Subcutaneous adipose tissue (tissue), 4 donors: Measurements from ENCODE around the gene HILPDA. TPM values are rescaled to one million over a fixed set of nuclear protein-coding genes. Genes with fewer than 3 reads are reported as not detected.
"Not testable (repeated sequence)": the region's sequence is repeated elsewhere in the genome, so short reads cannot be mapped to it uniquely, and the experiment has no call there.

Experiments used
- small RNA-seq: library from RNA; depleted of rRNA; stranded (forward); fragments of <200 nt; gene quantifications from one replicate; pipeline ENCODE3, GENCODE V24; 2016
- total RNA-seq, 4 donors: library from RNA; depleted of rRNA; stranded (reverse); fragments of >200 nt; gene quantifications; one replicate each; pipeline ENCODE4 v1.1.0, GENCODE V29; 2016
- TF ChIP-seq, protein P1 (sequence below): fragments of 450-650 bp; IDR thresholded peaks from one replicate; pipeline ENCODE4 v1.5.1; 2016; ENCODE audit warnings: low read depth, mild to moderate bottlenecking, control low read depth, antibody characterized with exemption, moderate library complexity

HILPDA gene
- total RNA-seq, 4 donors from 2014 or later, result 20.7 to 116 (median 74.1) TPM

DNA sequence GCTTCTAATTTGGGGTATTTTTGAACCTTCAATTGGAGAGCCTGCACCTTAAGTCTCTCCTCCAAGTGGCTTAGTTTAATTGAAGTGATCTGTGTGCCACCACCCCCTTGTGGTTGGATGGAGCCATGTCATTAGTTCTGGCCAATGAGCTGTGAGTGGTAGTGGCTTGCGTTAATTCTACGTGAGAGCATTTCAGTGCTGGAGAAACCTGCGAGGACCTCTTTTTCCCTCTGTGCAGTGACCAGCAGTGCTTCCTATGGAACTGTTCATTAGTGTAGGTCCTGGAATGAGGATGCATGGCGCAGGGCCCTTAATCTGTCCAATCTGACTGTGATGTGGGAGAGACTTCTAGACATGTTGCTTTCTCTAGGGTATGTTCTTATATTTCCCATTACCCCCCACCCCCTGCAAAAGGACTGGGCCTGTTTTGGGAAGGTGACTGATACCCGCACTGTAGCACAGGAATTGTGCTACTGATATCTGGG, 3.8 kb downstream of the HILPDA start:
- TF ChIP-seq, protein P1, sequence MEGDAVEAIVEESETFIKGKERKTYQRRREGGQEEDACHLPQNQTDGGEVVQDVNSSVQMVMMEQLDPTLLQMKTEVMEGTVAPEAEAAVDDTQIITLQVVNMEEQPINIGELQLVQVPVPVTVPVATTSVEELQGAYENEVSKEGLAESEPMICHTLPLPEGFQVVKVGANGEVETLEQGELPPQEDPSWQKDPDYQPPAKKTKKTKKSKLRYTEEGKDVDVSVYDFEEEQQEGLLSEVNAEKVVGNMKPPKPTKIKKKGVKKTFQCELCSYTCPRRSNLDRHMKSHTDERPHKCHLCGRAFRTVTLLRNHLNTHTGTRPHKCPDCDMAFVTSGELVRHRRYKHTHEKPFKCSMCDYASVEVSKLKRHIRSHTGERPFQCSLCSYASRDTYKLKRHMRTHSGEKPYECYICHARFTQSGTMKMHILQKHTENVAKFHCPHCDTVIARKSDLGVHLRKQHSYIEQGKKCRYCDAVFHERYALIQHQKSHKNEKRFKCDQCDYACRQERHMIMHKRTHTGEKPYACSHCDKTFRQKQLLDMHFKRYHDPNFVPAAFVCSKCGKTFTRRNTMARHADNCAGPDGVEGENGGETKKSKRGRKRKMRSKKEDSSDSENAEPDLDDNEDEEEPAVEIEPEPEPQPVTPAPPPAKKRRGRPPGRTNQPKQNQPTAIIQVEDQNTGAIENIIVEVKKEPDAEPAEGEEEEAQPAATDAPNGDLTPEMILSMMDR, result no peak

DNA sequence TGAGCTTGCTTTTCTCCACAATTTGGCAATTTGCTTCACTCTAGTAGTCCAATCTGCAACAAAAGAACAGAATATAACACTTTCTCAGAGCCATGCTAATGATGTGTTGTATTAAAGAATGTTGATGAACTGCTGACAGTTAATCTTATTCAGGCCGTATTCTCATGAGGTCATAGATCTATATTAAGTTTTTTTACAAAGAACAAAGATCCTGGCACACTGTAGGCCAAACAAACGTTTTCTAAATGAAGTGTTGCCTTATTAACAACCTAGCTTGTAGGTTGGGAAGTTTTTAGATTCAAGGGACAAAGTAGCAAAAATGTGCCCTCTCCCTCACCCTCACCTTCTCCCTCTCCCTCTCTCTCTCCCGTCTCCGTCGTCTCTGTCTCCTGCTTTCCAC, 6.8 kb downstream of the HILPDA start:
- TF ChIP-seq, protein P1, result no peak

DNA sequence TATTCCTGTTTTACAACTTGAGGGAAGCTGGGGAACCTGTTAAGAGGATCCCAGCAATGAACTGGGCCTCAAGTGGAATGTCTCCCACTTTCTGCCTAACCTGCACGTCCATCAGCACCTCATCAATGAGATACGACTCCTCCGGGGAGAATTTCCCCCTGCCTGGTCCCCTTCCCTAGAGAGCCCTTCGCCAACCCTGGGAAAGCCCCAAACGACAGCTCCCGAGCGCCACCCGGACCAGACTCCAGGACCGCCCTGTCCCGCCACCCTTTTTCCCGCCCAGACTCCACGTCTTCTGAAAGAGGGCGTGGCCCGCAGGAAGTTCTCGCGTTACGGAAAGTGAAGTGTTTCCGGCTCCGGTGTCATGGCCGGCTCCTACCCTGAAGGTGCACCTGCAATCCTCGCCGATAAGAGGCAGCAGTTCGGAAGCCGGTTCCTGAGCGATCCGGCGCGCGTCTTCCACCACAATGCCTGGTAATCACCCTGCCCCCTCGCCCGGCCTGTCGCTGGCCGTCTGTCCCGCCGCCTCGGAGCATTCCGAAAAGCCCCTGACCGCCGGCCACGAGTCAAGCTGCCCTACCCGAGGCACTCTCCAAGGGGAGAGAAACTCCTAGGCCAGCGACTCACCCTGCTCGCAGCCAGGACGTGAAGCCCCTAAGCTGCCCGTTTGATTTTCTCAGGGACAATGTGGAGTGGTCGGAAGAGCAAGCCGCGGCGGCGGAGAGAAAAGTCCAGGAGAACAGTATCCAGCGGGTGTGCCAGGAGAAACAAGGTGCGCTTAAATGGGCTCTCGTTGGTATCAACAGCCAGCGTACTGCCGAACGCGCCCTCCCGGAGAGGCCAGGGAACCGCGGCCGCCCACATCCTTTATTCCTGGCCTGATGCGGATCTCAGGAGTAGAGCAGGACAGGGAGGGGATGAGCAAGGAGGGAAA, 21.0 kb downstream of the HILPDA start, which contains the start of gene METTL2B:
Gene METTL2B, plus strand, starts transcription at position 347 of the 934 bp plus-strand sequence. Its CDS starts 18 bp downstream, at position 365.
- TF ChIP-seq, protein P1, result not testable (repeated sequence)

DNA sequence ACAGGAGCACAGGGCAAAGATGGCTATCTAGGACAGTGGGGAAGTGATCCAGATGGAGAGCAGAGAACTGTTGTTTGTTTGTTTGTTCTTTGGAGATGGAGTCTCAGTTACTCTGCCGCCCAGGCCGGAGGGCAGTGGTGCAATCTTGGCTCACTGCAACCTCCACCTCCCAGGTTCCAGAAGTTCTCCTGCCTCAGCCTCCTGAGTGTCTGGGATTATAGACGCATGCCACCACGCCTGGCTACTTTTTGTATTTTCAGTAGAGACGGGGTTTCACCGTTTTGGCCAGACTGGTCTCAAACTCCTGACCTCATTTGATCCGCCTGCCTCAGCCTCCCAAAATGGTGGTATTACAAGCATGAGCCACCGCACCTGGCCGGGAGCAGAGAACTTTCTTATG, 41.7 kb downstream of the HILPDA start:
- TF ChIP-seq, protein P1, result no peak

Small RNA genes lying within 50 kb of the gene (small RNA-seq; reads per million reads assigned to genes)
- gene AC010655.1 (not detected), gene AC010655.2 (not detected), gene RF00017 (not detected), gene RNU7-54P (not detected)

Other genes starting within 250 kb of the HILPDA start
- 1,000 to 10,000 TPM in 1 of 4 donors, 100 to 1,000 TPM in 3; 206 to 1,039 (median 584) TPM for gene LEP, start 214.6 kb upstream of the HILPDA start, total RNA-seq
- 10 to 100 TPM; 27.5 to 70.8 (median 44.6) TPM for gene RBM28, start 112.0 kb upstream of the HILPDA start, total RNA-seq
- gene PRRT4, start 94.2 kb upstream of the HILPDA start, total RNA-seq, result 10 to 100 TPM in 1 of 4 donors, 1 to 10 TPM in 2, under 1 TPM in 1; 0.65 to 24.7 (median 2.9) TPM
- 10 to 100 TPM; 67.6 to 94.2 (median 71.7) TPM for gene IMPDH1, start 45.9 kb upstream of the HILPDA start, total RNA-seq
- gene METTL2B, start 20.9 kb downstream of the HILPDA start, total RNA-seq, result 10 to 100 TPM; 19.8 to 26.2 (median 22.0) TPM
- gene GARIN1A, start 216.4 kb downstream of the HILPDA start, total RNA-seq, result 1 to 10 TPM in 3 of 4 donors, under 1 TPM in 1; 0.49 to 2.7 (median 2.1) TPM